ENCODE data around the gene SLC31A1. TPM values are rescaled to one million over a fixed set of nuclear protein-coding genes. Genes with fewer than 3 reads are reported as not detected.

The SLC31A1 gene
- total and polyA plus RNA-seq, 2 of the 8 experiments (the other 6 are each of a cell fraction or from before 2014, with no cell fraction given): 23.9 to 40.8 TPM

GRCh38 chr9:113199683-113200329 is 21.5 kb upstream of the SLC31A1 start:
- no peak overlapping the region for H2BK5ac ChIP-seq (ENCODE audit: low read depth, low read length)
- no peak overlapping the region for H2AFZ ChIP-seq (ENCODE audit: low read length)
- peaks cover 0 to 11% (median 4%) of the 10 kb centered on the region in 4 experiments; a peak in 2 of 8 replicates for H3K36me3 ChIP-seq (ENCODE audit: control insufficient read depth in 2 of 4, insufficient read depth in 4 of 4, low read length in 3 of 4)
- H3K79me1 ChIP-seq (ENCODE audit: low read depth, low read length): no peaks in the 10 kb centered on the region
- H3K23me2 ChIP-seq (ENCODE audit: low read depth, low read length): no peaks in the 10 kb centered on the region
- H3K18ac ChIP-seq (ENCODE audit: extremely low read depth, low read length): no peak overlapping the region
- H2AK5ac ChIP-seq (ENCODE audit: low read depth, low read length): no peak overlapping the region
- no peak overlapping the region for H2BK20ac ChIP-seq (ENCODE audit: low read length)
- H2BK120ac ChIP-seq (replicated peaks; ENCODE audit: low read depth, low read length): no peak overlapping the region
- H3K4ac ChIP-seq (replicated peaks; ENCODE audit: insufficient read length, low read depth, low read length): no peak overlapping the region
- ChIA-PET CTCF (ENCODE audit: partially characterized antibody) (interaction anchor here (1.0 kb wide), 1 partner anchor 19 kb away, joined by 3 read pairs; no protein-coding TSS in a partner anchor), POLR2A (ENCODE audit: partially characterized antibody) (no interaction called here)
- H4K5ac ChIP-seq (ENCODE audit: insufficient read length, low read depth, low read length): no peak overlapping the region
- H3K4me2 ChIP-seq (ENCODE audit: insufficient read depth in 1 of 2, low read depth in 2 of 2, low read length in 2 of 2): no peak overlapping the region
- H3K27ac ChIP-seq (ENCODE audit: low read depth, low read length): no peak overlapping the region
- no peak overlapping the region for H3K23ac ChIP-seq (ENCODE audit: insufficient read length)
- no peak overlapping the region for H2BK12ac ChIP-seq (ENCODE audit: low read depth, low read length)
- 88% methylated on average over 4 of the region's 4 CpGs; no CpG with 5 or more reads in 1 of the 2 experiments for WGBS, 2 experiments (ENCODE audit: extremely low coverage in 1 of 2, insufficient coverage in 1 of 2, insufficient read length in 1 of 2, insufficient replicate concordance in 2 of 2, low coverage in 1 of 2, low lambda C conversion rate in 2 of 2, missing lambda C conversion rate in 1 of 2)
- no peak overlapping the region for H4K8ac ChIP-seq (ENCODE audit: extremely low read depth, insufficient read depth, low read length)
- no peaks in the 10 kb centered on the region for H3K9me3 ChIP-seq (ENCODE audit: insufficient read depth in 2 of 2, low read depth in 1 of 2, low read length in 1 of 2)
- FAIRE-seq (no peak), DNase-seq (ENCODE audit: low read depth in 1 of 2, low spot score in 2 of 2) (no peak)
- H3K27me3 ChIP-seq (replicated peaks in 1 of 4; ENCODE audit: control insufficient read depth in 3 of 4, extremely low read depth in 1 of 4, insufficient read depth in 3 of 4, low read length in 3 of 4): no peaks in the 10 kb centered on the region
- no peak overlapping the region for H2BK15ac ChIP-seq (ENCODE audit: low read length)
- TF ChIP-seq POLR2A (IDR thresholded peaks at IDR 0.05; ENCODE audit: control extremely low read depth in 1 of 2, low read depth in 2 of 2, low read length in 2 of 2) (no peak), SP1 (IDR thresholded peaks at IDR 0.05; ENCODE audit: low read depth, low read length) (no peak), RFX5 (IDR thresholded peaks at IDR 0.05; ENCODE audit: borderline replicate concordance, low read depth, low read length) (no peak), NRF1 (IDR thresholded peaks at IDR 0.05; ENCODE audit: low read depth, low read length) (no peak), RNF2 (IDR thresholded peaks at IDR 0.05; ENCODE audit: borderline replicate concordance, low read depth, low read length, missing control alignments, poor library complexity, severe bottlenecking) (no peak), CTBP2 (IDR thresholded peaks at IDR 0.05; ENCODE audit: borderline replicate concordance, insufficient read depth, insufficient read length, low read length) (no peak), SIX5 (IDR thresholded peaks at IDR 0.05; ENCODE audit: low read depth, low read length) (no peak), CHD2 (IDR thresholded peaks at IDR 0.05; ENCODE audit: low read length) (no peak), TBP (IDR thresholded peaks at IDR 0.05; ENCODE audit: low read depth, low read length) (no peak)
- TF ChIP-seq, protein P1, sequence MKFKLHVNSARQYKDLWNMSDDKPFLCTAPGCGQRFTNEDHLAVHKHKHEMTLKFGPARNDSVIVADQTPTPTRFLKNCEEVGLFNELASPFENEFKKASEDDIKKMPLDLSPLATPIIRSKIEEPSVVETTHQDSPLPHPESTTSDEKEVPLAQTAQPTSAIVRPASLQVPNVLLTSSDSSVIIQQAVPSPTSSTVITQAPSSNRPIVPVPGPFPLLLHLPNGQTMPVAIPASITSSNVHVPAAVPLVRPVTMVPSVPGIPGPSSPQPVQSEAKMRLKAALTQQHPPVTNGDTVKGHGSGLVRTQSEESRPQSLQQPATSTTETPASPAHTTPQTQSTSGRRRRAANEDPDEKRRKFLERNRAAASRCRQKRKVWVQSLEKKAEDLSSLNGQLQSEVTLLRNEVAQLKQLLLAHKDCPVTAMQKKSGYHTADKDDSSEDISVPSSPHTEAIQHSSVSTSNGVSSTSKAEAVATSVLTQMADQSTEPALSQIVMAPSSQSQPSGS (IDR thresholded peaks at IDR 0.05; ENCODE audit: low read length): no peak
- no peak overlapping the region for H3K56ac ChIP-seq (replicated peaks; ENCODE audit: insufficient read length, low read depth, low read length)
- no peak overlapping the region for H4K91ac ChIP-seq (replicated peaks; ENCODE audit: insufficient read length, low read length)
- H4K20me1 ChIP-seq (replicated peaks in 1 of 2; ENCODE audit: control insufficient read depth in 1 of 2, insufficient read depth in 2 of 2, low read length in 2 of 2): no peaks in the 10 kb centered on the region
- H3K9ac ChIP-seq (replicated peaks in 1 of 4; ENCODE audit: extremely low read depth in 1 of 4, low read depth in 3 of 4, low read length in 3 of 4): no peak overlapping the region
- H3K79me2 ChIP-seq (ENCODE audit: control insufficient read depth in 1 of 2, insufficient read depth in 2 of 2, low read length in 2 of 2): no peaks in the 10 kb centered on the region
- no peaks in the 10 kb centered on the region for H3K4me1 ChIP-seq (replicated peaks in 1 of 4; ENCODE audit: control insufficient read depth in 3 of 4, insufficient read depth in 4 of 4, low read length in 3 of 4)
- no peak overlapping the region for H3K14ac ChIP-seq (ENCODE audit: insufficient read length)
- no peak overlapping the region for H3K4me3 ChIP-seq (ENCODE audit: extremely low read depth in 1 of 4, insufficient read depth in 2 of 4, low read depth in 3 of 4, low read length in 4 of 4)
